PFSK-1 (cell line): ENCODE measurements around the gene NME7.

ENCODE experiments used
- FOXP2 ChIP-seq: optimal IDR thresholded peaks from 2 replicates; pipeline ENCODE3; 2011; ENCODE audit warnings: borderline replicate concordance, control low read depth, inconsistent platforms; ENCODE audit not compliant: insufficient read depth; ENCODE audit errors: extremely low read length, extremely low read depth
- POLR2AphosphoS5 ChIP-seq: IDR thresholded peaks from 2 replicates; pipeline ENCODE4 v1.6.1; 2012; ENCODE audit warnings: low read depth, mild to moderate bottlenecking, control low read depth, low read length, moderate library complexity
- SIN3A ChIP-seq: IDR thresholded peaks from 2 replicates; pipeline ENCODE4 v1.6.1; 2012; ENCODE audit warnings: mild to moderate bottlenecking, low read length, moderate library complexity, borderline replicate concordance; ENCODE audit not compliant: insufficient read depth
- TAF1 ChIP-seq: IDR thresholded peaks from 2 replicates; pipeline ENCODE4 v1.6.1; 2012; ENCODE audit warnings: low read length, control low read depth, borderline replicate concordance; ENCODE audit not compliant: insufficient read depth
- TF ChIP-seq, protein P1 (sequence below), 2 experiments: IDR thresholded peaks; 2 replicates each; pipeline versions ENCODE4 v1.6.1 to v1.8.0; 2011 to 2012; ENCODE audit warnings: low read depth in 2 of 2, low read length in 2 of 2, control low read depth in 1 of 2, inconsistent platforms in 1 of 2, mild to moderate bottlenecking in 1 of 2, moderate library complexity in 1 of 2; ENCODE audit not compliant: insufficient read depth in 1 of 2

DNA sequence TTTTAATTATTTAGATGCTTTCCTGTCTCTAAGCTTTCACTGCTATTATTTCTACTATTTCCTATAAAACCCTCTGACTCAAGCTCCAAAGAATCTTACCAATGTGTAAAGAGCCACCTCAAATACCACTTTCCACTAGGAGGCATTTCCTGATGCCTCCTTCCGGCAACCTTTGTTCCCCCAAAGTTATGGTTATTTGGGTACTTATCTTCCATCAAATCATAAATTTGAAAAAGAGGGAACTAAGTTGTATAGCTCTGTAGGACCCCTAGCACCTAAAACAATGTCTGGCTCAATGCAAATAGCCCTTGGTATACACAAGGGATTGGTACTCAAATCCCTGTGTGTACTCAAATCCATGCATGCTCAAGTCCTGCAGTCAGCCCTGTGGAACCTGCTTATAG lies 79.6 kb downstream of the NME7 start:
- TF ChIP-seq POLR2AphosphoS5 = no peak
- no peak for TF ChIP-seq TAF1
- TF ChIP-seq SIN3A = no peak
- TF ChIP-seq, protein P1, sequence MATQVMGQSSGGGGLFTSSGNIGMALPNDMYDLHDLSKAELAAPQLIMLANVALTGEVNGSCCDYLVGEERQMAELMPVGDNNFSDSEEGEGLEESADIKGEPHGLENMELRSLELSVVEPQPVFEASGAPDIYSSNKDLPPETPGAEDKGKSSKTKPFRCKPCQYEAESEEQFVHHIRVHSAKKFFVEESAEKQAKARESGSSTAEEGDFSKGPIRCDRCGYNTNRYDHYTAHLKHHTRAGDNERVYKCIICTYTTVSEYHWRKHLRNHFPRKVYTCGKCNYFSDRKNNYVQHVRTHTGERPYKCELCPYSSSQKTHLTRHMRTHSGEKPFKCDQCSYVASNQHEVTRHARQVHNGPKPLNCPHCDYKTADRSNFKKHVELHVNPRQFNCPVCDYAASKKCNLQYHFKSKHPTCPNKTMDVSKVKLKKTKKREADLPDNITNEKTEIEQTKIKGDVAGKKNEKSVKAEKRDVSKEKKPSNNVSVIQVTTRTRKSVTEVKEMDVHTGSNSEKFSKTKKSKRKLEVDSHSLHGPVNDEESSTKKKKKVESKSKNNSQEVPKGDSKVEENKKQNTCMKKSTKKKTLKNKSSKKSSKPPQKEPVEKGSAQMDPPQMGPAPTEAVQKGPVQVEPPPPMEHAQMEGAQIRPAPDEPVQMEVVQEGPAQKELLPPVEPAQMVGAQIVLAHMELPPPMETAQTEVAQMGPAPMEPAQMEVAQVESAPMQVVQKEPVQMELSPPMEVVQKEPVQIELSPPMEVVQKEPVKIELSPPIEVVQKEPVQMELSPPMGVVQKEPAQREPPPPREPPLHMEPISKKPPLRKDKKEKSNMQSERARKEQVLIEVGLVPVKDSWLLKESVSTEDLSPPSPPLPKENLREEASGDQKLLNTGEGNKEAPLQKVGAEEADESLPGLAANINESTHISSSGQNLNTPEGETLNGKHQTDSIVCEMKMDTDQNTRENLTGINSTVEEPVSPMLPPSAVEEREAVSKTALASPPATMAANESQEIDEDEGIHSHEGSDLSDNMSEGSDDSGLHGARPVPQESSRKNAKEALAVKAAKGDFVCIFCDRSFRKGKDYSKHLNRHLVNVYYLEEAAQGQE (IDR thresholded peaks at IDR 0.05; ENCODE audit: insufficient read depth in 1 of 2, low read depth in 2 of 2, low read length in 2 of 2) = no peak
- no peak for TF ChIP-seq FOXP2
